ENCODE data around the gene NTSR2. TPM values are rescaled to one million over a fixed set of nuclear protein-coding genes. Genes with fewer than 3 reads are reported as not detected.

NTSR2 gene
- total and polyA plus RNA-seq, 2 of the 8 experiments (the other 6 are each of a cell fraction or from before 2014, with no cell fraction given): 0.05 TPM; not detected in 1

DNA sequence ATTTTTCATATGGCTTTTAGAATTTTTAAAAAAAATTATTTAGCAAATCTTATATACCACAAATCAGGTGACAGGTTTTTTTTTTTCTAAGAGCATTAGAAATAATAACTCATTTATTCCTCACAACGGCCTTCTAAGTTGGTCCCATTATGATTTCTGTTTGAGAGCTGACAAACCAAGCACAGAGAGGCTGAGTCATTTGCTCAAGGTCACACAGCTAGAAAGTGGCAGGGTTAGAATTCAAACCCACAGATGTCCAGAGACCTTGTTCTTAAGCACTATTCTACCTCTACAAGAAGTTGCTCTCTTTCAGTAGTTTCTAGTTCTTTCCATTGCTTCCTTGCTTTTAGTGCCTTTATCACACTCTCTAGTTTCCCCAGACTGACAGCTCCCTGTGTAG lies 47.6 kb upstream of the NTSR2 start:
- H3K23me2 ChIP-seq (ENCODE audit: low read depth, low read length): no peaks in the 10 kb centered on the region
- no peak overlapping the region for H2AK5ac ChIP-seq (ENCODE audit: low read depth, low read length)
- H3K79me2 ChIP-seq (ENCODE audit: control insufficient read depth in 1 of 2, insufficient read depth in 2 of 2, low read length in 2 of 2): no peaks in the 10 kb centered on the region
- no peaks in the 10 kb centered on the region for H4K20me1 ChIP-seq (replicated peaks in 1 of 2; ENCODE audit: control insufficient read depth in 1 of 2, insufficient read depth in 2 of 2, low read length in 2 of 2)
- 92% methylated on average over 1 of the region's 1 CpG; no CpG with 5 or more reads in 1 of the 2 experiments for WGBS, 2 experiments (ENCODE audit: extremely low coverage in 1 of 2, insufficient coverage in 1 of 2, insufficient read length in 1 of 2, insufficient replicate concordance in 2 of 2, low coverage in 1 of 2, low lambda C conversion rate in 2 of 2, missing lambda C conversion rate in 1 of 2)
- H3K4me3 ChIP-seq (ENCODE audit: extremely low read depth in 1 of 4, insufficient read depth in 2 of 4, low read depth in 3 of 4, low read length in 4 of 4): no peak overlapping the region
- no peak overlapping the region for H3K9ac ChIP-seq (replicated peaks in 1 of 4; ENCODE audit: extremely low read depth in 1 of 4, low read depth in 3 of 4, low read length in 3 of 4)
- no peaks in the 10 kb centered on the region for H3K9me3 ChIP-seq (ENCODE audit: insufficient read depth in 2 of 2, low read depth in 1 of 2, low read length in 1 of 2)
- H4K5ac ChIP-seq (ENCODE audit: insufficient read length, low read depth, low read length): no peak overlapping the region
- no peak overlapping the region for H2BK5ac ChIP-seq (ENCODE audit: low read depth, low read length)
- no peak overlapping the region for H2AFZ ChIP-seq (ENCODE audit: low read length)
- no peak overlapping the region for H3K4ac ChIP-seq (replicated peaks; ENCODE audit: insufficient read length, low read depth, low read length)
- H2BK20ac ChIP-seq (ENCODE audit: low read length): no peak overlapping the region
- H3K56ac ChIP-seq (replicated peaks; ENCODE audit: insufficient read length, low read depth, low read length): no peak overlapping the region
- no peak overlapping the region for H3K4me2 ChIP-seq (ENCODE audit: insufficient read depth in 1 of 2, low read depth in 2 of 2, low read length in 2 of 2)
- CTCF ChIA-PET (ENCODE audit: partially characterized antibody): interaction anchor here (1.0 to 2.4 kb wide), 4 partner anchors 10 to 27 kb away, joined by 3 to 7 read pairs (median 4); no protein-coding TSS in a partner anchor
- H3K23ac ChIP-seq (ENCODE audit: insufficient read length): no peak overlapping the region
- H3K4me1 ChIP-seq (replicated peaks in 1 of 4; ENCODE audit: control insufficient read depth in 3 of 4, insufficient read depth in 4 of 4, low read length in 3 of 4): no peaks in the 10 kb centered on the region; a peak in 1 of 7 replicates
- no peak overlapping the region for H3K27ac ChIP-seq (ENCODE audit: low read depth, low read length)
- H3K36me3 ChIP-seq (ENCODE audit: control insufficient read depth in 2 of 4, insufficient read depth in 4 of 4, low read length in 3 of 4): no peaks in the 10 kb centered on the region
- no peak for DNase-seq (ENCODE audit: low read depth in 1 of 2, low spot score in 2 of 2)
- H2BK12ac ChIP-seq (ENCODE audit: low read depth, low read length): no peak overlapping the region
- FAIRE-seq: no peak
- no peaks in the 10 kb centered on the region for H3K79me1 ChIP-seq (ENCODE audit: low read depth, low read length)
- H2BK120ac ChIP-seq (replicated peaks; ENCODE audit: low read depth, low read length): no peak overlapping the region
- no peaks in the 10 kb centered on the region for H3K27me3 ChIP-seq (replicated peaks in 1 of 4; ENCODE audit: control insufficient read depth in 3 of 4, extremely low read depth in 1 of 4, insufficient read depth in 3 of 4, low read length in 3 of 4)
- no peak overlapping the region for H4K8ac ChIP-seq (ENCODE audit: extremely low read depth, insufficient read depth, low read length)
- POLR2A ChIA-PET (ENCODE audit: partially characterized antibody): no interaction called here
- H3K18ac ChIP-seq (ENCODE audit: extremely low read depth, low read length): no peak overlapping the region
- H3K14ac ChIP-seq (ENCODE audit: insufficient read length): no peak overlapping the region
- no peak overlapping the region for H2BK15ac ChIP-seq (ENCODE audit: low read length)
- H4K91ac ChIP-seq (replicated peaks; ENCODE audit: insufficient read length, low read length): no peak overlapping the region
- TF ChIP-seq, protein P1, sequence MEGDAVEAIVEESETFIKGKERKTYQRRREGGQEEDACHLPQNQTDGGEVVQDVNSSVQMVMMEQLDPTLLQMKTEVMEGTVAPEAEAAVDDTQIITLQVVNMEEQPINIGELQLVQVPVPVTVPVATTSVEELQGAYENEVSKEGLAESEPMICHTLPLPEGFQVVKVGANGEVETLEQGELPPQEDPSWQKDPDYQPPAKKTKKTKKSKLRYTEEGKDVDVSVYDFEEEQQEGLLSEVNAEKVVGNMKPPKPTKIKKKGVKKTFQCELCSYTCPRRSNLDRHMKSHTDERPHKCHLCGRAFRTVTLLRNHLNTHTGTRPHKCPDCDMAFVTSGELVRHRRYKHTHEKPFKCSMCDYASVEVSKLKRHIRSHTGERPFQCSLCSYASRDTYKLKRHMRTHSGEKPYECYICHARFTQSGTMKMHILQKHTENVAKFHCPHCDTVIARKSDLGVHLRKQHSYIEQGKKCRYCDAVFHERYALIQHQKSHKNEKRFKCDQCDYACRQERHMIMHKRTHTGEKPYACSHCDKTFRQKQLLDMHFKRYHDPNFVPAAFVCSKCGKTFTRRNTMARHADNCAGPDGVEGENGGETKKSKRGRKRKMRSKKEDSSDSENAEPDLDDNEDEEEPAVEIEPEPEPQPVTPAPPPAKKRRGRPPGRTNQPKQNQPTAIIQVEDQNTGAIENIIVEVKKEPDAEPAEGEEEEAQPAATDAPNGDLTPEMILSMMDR (IDR thresholded peaks at IDR 0.05; ENCODE audit: control extremely low read depth in 1 of 3, insufficient read depth in 1 of 3, low read depth in 1 of 3, low read length in 3 of 3): no peak
- no peak for TF ChIP-seq SUZ12 (IDR thresholded peaks at IDR 0.05; ENCODE audit: low read length)
- TF ChIP-seq YY1 (IDR thresholded peaks at IDR 0.05; ENCODE audit: low read depth, low read length): no peak
- no peak for TF ChIP-seq TAF7 (optimal IDR thresholded peaks at IDR 0.05; ENCODE audit: borderline replicate concordance, low read depth, low read length)
- TF ChIP-seq EP300 (IDR thresholded peaks at IDR 0.05; ENCODE audit: borderline replicate concordance in 1 of 2, low read depth in 2 of 2, low read length in 2 of 2): no peak
- TF ChIP-seq BCL11A (IDR thresholded peaks at IDR 0.05; ENCODE audit: low read depth in 2 of 2, low read length in 2 of 2): no peak
- TF ChIP-seq, protein P2, sequence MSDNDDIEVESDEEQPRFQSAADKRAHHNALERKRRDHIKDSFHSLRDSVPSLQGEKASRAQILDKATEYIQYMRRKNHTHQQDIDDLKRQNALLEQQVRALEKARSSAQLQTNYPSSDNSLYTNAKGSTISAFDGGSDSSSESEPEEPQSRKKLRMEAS (IDR thresholded peaks at IDR 0.05): no peak
- no peak for TF ChIP-seq SIRT6 (IDR thresholded peaks at IDR 0.05; ENCODE audit: low read length)
- no peak for TF ChIP-seq TCF12 (IDR thresholded peaks at IDR 0.05; ENCODE audit: low read depth, low read length)
- TF ChIP-seq, protein P3, sequence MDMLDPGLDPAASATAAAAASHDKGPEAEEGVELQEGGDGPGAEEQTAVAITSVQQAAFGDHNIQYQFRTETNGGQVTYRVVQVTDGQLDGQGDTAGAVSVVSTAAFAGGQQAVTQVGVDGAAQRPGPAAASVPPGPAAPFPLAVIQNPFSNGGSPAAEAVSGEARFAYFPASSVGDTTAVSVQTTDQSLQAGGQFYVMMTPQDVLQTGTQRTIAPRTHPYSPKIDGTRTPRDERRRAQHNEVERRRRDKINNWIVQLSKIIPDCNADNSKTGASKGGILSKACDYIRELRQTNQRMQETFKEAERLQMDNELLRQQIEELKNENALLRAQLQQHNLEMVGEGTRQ (IDR thresholded peaks at IDR 0.05; ENCODE audit: low read length): no peak
- no peak for TF ChIP-seq BACH1 (IDR thresholded peaks at IDR 0.05; ENCODE audit: low read length)
